Measurements from ENCODE around the gene GPR37L1.
"Not testable (repeated sequence)": the region's sequence is repeated elsewhere in the genome, so short reads cannot be mapped to it uniquely, and the experiment has no call there.

GPR37L1 gene

DNA sequence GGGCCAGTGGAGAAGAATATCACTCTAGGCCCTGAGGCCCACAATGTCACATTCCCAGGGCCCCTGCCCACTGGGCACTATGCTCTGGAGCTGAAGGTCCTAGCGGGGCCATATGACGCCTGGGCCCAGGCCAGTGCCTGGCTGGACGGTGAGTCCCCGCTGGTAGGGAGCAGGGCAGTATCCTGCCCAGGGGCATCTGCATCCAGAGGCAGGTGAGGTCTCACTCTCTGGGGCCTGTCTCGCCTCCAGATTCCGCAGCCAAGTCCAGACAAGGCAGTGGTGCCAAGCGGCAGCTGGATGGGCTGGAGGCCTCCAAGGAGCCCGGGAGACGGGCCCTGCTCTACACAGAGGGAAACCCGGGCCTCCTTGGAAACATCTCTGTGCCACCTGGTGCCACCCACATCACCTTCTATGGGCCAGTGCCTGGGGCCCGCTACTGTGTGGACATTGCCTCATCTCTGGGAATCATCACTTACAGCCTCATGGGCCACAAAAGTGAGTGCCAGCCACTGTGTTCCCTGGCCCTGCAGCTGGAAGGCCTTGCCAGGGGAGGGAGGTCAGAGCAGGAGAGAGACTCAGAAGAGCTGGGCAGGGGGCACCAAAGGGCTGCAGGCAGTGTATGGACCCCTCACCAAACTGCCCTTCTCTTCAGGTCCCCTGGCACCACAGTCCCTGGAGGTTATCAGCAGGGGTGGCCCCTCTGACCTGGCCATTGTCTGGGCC lies 48.7 kb downstream of the GPR37L1 start:
- DNase-seq = no peak

DNA sequence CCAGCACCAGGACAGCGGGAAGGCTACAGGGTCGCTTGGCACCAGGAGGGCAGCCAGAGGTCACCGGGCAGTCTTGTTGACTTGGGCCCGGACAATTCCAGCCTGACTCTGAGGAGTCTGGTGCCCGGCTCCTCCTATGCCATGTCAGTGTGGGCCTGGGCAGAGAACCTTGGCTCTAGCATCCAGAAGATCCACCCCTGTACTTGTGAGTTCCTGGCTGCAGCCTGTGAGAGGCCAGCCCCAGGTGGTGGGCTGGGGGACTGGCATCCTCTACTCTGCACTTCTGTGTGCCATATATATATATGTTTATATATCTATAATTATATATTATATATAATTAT lies 49.3 kb downstream of the GPR37L1 start:
- no peak for DNase-seq

DNA sequence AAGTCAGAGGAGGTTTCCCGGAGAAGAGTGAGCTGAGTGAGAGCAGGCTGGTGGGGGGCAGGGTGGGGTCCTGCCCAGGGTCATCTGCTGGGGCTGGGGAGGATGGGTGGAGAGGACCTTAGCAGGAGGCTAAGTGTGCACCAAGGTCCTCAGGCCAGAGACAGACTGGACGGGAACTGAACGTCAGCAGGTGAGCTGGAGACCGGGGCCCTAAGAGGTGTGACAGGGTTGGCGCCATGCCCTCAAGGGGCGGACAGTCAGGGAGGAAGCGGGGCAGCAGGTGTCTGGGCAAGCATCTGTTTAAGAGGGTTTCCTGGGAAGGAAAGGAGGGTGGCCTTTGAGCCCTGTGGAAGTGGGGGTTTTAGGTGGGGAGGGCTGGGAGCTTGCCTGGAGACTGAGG lies 51.3 kb downstream of the GPR37L1 start:
- DNase-seq = no peak

DNA sequence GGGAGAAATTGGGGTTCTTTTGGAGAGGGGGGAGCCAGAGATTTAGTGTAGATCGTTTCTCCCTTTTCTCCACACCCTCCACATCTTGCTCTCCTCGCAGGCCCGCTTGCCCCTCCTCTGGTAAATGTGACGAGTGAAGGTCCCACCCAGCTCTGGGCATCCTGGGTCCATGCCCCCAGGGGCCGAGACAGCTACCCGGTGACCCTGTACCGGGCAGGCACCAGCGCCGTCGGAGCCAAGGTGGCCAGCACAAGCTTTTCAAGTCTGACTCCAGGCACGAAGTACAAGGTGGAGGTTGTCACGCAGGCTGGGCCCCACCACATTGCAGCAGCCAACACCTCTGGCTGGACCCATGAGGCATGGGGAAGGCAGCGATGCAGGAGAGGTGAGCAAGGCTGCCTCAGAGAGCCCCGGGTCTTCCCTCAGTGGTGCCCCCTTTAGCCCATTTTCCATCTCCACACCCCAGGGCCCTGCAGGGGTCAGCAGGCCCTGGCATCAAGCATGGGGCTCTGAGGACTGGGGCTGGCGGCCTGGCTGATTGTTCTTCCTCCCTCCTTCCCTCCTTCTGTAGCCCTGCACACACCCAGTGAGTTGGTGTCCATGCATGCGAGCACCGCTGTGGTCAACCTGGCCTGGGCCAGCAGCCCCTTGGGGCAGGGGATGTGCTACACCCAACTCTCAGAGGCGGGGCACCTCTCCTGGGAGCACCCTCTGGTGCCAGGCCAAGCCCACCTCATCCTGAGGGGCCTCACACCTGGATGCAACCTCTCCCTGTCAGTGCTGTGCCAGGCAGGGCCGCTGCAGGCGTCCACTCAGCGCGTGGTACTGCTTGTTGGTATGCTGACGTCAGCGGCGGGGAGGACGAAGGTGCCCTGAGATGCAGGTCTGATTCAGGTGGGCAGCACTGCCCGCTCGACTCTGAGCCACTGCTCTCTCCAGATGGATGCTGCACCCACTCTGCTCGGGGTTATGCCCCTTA lies 54.5 kb downstream of the GPR37L1 start:
- no peak for DNase-seq

DNA sequence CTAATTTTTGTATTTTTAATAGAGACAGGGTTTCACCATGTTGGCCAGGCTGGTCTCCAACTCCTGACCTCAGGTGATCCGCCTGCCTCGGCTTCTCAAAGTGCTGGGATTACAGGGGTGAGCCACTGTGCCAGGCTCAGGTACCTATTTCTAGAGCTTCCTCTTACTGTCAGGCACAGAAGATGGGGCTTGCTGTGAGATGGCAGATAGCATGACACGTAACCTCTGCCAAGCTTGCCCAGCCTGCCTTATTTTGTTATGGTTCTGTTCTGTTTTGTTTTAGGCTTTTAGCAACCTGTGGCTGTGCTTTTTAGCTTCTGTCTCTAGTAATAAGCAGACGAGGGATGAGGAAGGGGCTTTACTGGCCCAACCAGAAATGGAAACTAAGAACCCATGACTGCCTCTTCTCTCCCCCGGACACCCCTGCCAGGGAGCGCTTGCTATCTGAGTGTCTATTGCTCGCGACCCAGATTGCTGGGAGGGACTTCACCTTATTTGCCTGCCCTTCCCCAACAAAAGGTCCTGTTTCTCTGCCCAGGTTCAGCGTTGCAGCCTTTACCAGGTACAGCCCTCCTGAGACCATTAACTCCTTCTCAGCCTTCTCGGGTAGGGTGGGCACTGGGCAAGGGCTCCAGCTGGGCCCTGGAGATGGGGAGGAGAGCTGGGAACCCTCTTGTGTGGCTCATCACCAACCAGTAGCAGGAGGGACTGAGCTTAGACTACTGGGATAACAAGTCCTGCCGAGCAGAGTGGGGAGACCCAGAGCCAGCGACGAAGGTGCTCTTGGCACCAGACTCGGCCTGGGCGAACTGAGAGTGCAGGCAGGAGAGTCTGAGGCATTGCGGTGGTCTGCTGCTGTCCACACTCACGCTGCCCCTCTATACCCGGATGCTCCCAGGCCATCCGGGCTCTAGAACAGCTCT lies 57.4 kb downstream of the GPR37L1 start:
- no peak for DNase-seq

DNA sequence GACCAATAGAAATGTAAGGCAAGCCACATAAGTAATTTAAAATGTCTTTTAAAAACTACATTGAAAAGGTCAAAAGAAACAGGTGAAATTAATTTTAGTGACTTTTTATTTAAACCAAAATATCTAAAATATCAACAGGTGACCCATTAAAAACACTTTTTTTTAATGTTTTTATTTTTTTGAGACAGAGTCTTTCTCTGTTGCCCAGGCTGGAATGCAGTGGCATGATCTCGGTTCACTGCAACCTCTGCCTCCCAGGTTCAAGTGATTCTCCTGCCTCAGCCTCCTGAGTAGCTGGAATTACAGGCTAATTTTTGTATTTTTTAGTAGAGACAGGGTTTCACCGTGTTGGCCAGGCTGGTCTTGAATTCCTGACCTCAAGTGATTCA lies 58.0 kb downstream of the GPR37L1 start:
- not testable (repeated sequence) for DNase-seq

DNA sequence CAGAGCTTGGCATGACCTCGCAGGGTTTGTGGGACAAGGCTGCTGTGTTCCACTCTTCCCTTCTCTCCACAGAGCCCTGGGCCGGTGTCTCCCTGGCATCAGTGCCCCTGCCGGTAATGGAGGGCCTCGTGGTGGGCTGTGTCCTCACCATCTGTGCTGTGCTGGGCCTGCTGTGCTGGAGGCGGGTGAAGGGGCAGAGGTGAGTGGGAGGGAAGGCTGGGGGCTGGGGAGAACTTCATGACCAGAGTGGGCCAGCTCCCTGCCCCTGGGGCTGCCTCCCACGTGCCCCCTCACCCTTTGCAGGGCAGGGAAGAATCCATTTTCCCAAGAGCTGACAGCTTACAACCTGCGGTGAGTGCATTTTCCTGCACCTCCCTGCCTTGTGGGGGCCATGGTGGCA lies 58.9 kb downstream of the GPR37L1 start:
- DNase-seq = no peak

DNA sequence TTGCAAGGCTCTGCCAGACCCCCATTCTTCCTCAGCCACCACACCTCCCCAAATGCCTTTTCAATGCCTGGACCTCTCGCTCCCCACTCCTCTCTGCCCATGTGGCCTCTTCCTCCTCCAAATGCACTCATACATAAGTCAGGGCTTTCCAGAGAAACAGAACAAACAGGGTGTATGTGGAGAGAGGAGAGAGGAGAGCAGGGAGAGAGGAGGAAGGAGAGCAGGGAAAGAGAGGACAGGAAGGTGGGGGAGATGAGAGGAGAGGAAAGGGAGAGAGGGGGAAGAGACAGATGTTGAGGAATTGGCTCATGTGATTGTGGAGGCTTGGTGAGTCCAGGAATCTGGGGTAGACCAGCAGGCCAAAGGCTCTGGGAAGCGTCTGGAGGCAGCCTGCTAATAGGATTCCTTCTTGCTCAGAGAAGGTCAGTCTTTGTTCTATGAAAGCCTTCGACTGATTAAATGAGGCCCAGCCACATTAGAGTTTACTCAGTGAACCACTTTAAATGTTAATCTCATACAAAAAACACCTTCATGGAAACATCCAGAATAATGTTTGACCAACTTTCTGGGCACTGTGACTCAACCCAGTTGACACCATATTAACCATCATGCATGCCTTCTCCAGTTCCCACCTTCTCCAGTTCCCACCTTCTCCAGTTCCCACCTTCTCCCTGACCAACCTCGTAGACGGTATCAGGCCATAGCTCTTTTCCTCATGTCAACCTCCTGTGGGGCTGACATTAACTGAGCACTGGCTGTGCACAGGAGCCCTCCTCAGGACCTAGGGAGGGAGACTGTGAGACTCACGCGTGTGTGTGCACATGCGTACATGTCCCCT lies 59.5 kb downstream of the GPR37L1 start:
- no peak for DNase-seq

Measured in NCI-H446 treated with DMSO at 0.1 percent for 48 hours (cell line).